GM12864 (cell line): Measurements from ENCODE around the gene CARHSP1.

Source experiments
- DNase-seq: peaks from one replicate; pipeline ENCODE4 v3.0.0-alpha.2; 2011; ENCODE audit warnings: low read depth
- H3K4me3 ChIP-seq: 2 replicates; pipeline ENCODE4 v1.5.1; 2011; ENCODE audit warnings: mild to moderate bottlenecking, low read depth, low read length, control low read depth
- CTCF ChIP-seq: IDR thresholded peaks from 2 replicates; pipeline ENCODE4 v1.5.1; 2011; ENCODE audit warnings: low read depth, mild to moderate bottlenecking, moderate library complexity, low read length, control low read depth, inconsistent platforms; ENCODE audit errors: missing control alignments

The CARHSP1 gene

DNA sequence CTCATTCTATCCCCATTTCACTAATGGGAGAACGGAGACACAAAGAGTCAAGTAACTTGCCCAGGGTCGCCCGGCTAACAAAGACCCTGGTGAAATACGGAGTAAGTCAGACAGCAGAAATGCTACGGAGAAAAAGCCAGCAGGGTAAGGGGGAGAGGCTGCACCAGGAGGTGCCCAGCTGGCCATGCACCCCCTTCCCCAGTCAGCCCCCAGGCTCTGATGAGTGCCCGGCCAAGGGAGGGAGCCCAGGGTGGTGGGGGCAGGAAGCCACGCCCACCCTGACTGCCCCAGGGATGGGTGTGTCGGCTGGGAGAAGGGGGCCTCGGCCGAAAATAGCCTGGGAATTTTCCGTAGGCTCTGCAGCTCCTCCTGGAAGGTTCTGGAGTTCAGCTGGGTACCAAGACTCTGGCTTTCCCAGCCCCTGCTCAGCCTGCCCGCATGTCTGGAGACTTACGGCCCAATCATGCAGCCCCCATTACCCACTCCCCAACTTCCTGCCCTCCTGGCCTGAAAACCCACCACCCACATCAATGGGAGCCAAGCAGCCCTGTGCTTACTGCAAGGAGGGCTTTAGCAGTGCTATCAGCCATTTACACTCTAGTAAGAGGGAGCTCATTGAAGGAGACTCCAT is 4.2 kb downstream of the CARHSP1 start:
- H3K4me3 ChIP-seq: no peak overlapping the region
- TF ChIP-seq CTCF: no peak
- no peak for DNase-seq

DNA sequence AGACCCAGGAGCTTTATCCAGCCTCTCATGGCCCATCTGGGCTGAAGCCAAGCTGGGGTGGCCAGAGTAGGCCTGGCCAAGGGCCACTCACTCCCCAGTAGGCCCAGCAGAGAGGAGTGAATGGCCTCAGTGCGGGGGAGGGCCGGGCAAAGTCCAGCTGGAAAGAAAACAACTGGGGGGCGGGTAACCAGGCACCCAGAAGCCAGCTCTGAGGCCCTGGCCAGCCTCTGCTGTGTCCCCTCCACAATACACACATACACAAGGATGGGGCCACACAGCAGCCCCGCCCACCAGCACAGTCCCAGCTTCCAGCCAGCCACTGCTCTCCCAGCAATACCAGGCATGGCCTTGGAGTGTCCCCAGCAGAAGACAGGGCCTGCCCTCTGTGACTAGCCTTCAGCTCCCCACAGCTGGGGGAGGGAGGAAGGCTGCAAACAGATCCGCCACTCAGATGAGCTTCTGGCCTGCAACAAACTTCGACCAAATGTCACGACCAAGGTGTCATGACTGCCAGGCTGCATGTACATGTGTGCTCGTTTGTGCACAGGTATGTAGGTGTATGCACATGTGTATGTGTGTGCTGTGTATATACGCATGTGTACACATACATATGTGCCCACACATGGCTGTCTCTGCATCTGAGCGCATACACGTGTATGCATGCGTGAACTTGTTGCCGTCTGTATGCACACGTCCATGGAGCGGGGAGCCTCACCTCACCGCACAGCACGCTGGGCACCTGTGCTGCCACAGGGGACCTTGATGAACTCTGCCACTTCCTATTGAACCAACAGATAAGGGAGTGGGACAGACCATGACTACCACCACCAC is 5.0 kb downstream of the CARHSP1 start:
- no peak for TF ChIP-seq CTCF
- no peak overlapping the region for H3K4me3 ChIP-seq
- DNase-seq: no peak

DNA sequence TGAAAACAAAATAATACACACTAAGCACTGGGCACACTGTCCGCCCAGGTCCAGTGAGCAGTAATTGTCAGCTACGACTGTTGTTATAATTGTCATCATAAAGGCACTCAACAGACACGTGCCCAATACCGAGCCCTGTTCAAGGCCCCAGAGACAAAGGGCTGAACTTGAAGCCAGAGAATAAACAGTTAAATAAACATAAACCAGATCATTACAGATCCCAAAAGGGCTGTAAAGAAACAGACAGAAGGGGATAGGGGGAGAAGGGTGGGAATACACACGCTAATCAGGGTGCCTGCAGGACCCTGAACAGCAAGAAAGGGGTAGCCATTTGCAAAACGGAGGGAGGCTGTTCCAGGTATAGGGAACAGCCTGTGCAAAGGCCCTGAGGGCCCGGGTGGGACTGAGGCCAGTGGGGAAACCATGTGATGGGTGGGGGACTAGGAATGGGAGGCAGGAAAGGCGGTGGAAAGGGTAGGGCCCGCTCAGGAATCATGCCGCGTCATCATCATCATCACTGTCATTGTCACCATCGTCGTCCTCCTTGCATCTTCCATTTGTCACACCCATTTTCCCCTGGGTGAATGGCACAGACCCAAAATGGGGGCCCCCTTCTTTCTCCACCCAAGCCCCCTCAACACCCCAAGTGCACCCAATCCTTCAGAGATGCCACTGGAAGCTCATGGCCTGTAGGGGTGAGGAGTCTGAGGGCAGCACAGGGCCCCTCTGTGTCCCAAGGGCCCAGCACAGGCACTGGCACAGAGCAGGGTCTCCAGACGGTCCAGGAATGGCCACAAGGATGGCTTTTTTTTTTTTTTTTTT is 6.3 kb downstream of the CARHSP1 start:
- no peak for TF ChIP-seq CTCF
- no peak overlapping the region for H3K4me3 ChIP-seq
- no peak for DNase-seq

DNA sequence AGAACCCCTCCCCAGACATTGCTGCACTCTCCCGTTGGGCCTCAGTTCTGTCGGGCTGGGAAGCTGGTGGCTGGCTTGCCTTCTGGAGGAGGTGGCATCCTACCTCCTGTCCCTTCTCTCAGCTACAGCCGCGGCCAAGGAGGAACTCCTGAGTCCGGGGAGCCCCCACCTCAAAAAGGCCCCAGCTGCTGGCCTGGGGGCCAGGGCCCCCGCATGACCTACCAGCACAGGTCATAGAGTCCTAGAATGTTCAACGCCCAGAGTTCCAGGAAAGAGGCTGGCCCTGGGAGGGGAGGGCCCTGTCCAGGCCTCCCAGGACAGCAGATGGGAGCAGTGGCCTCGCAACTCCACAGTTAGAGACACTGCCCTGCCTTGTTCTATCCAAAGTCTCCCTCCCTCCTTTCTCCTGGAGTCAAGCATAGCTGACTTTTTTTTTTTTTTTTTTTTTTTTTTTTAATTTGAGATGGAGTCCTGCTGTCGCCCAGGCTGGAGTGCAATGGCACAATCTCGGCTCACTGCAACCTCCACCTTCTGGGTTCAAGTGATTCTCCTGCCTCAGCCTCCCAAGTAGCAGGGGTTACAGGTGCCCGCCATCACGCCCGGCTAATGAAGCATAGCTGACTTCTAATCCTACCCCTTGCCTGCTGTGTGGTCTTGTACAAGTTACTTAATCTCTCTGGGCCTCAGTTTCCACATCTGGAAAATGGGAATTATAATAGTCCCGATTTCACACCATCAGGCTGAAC is 7.1 kb downstream of the CARHSP1 start:
- no peak for DNase-seq
- no peak for TF ChIP-seq CTCF
- H3K4me3 ChIP-seq: no peak overlapping the region

GRCh38 chr16:8859913-8860881 is 8.6 kb downstream of the CARHSP1 start:
- no peak for DNase-seq

More at GRCh38 chr16:8859913-8860881, 8.6 kb downstream of the CARHSP1 start:
- no peak for TF ChIP-seq CTCF
- H3K4me3 ChIP-seq: no peak overlapping the region
